HCT116 (cell line): ENCODE results near the gene SLC2A13. TPM values are rescaled to one million over a fixed set of nuclear protein-coding genes. Genes with fewer than 3 reads are reported as not detected.

ENCODE experiments used
- ATAC-seq: fragments of 200-7000 bp; cut with Tn5 transposase; 2 replicates; pipeline ENCODE4 v1.9.1; 2020; ENCODE audit warnings: mild to moderate bottlenecking, moderate library complexity
- BruUV-seq: library from RNA; stranded (reverse); fragments of 400-500 nt; replicated peaks from 2 replicates; lab custom pipeline; 2021; lab: Mats Ljungman, UMichigan
- CTCF ChIA-PET: fragments of 300-600 bp; sonication (Branson Sonifier 250); formaldehyde crosslinking; loops from one replicate; lab custom pipeline; 2021; ENCODE audit warnings: antibody characterized with exemption; lab: Charles Lee
- POLR2A ChIA-PET: fragments of 300-600, 350-600 bp; sonication (Branson Sonifier 250); formaldehyde crosslinking; loops from one replicate; lab custom pipeline; 2021; ENCODE audit warnings: antibody characterized with exemption; lab: Charles Lee
- RAD21 ChIA-PET, 2 experiments: fragments of 300-600 bp; sonication (Branson Sonifier 250); formaldehyde crosslinking; loops; one replicate each; lab custom pipeline; 2023; ENCODE audit warnings: low total read pairs in 2 of 2; ENCODE audit not compliant: uncharacterized antibody in 2 of 2, unreplicated experiment in 2 of 2, low non-redundant PET in 1 of 2; lab: Charles Lee
- DNase-seq: peaks from one replicate; pipeline ENCODE4 v3.0.0-alpha.2; 2010; ENCODE audit warnings: low read depth, low spot score
- H2AFZ ChIP-seq: fragments of 200-600 bp; shearing (Covaris generic), sonication (generic); 2 replicates; pipeline ENCODE4 v1.6.1; 2017; ENCODE audit warnings: low read depth, mixed run types, mixed read lengths, antibody characterized with exemption, low read length; ENCODE audit not compliant: poor library complexity, severe bottlenecking
- H3K27ac ChIP-seq: 2 replicates; pipeline ENCODE4 v1.5.1; 2012; ENCODE audit warnings: low read depth, low read length
- H3K27me3 ChIP-seq: fragments of 200-600 bp; sonication (generic); 2 replicates; pipeline ENCODE4 v1.6.1; 2016; ENCODE audit warnings: mixed run types, low read length, mixed read lengths; ENCODE audit not compliant: insufficient read depth
- H3K36me3 ChIP-seq, 2 experiments: fragments of 200-500 bp in 1 of 2; fragments of 200-600 bp in 1 of 2; sonication (Bioruptor generic) in 1 of 2; sonication (generic) in 1 of 2; 2 replicates each; pipeline versions ENCODE4 v1.5.1 to v1.6.1; 2014 to 2016; ENCODE audit warnings: low read length in 2 of 2, inconsistent platforms in 1 of 2, mixed read lengths in 1 of 2, mixed run types in 1 of 2; ENCODE audit not compliant: insufficient read depth in 2 of 2, control insufficient read depth in 1 of 2
- H3K4me1 ChIP-seq, 2 experiments: fragments of 200-600 bp in 1 of 2; sonication (generic) in 1 of 2; 2 replicates each; pipeline versions ENCODE4 v1.5.1 to v1.6.1; 2012 to 2017; ENCODE audit warnings: low read length in 2 of 2, inconsistent platforms in 1 of 2, mild to moderate bottlenecking in 1 of 2, mixed read lengths in 1 of 2, mixed run types in 1 of 2, moderate library complexity in 1 of 2; ENCODE audit not compliant: insufficient read depth in 2 of 2, control insufficient read depth in 1 of 2
- H3K4me2 ChIP-seq: fragments of 200-600 bp; sonication (generic); 2 replicates; pipeline ENCODE4 v1.6.1; 2017; ENCODE audit warnings: mixed run types, low read length, mixed read lengths
- H3K4me3 ChIP-seq, 2 experiments: fragments of 200-600 bp in 1 of 2; sonication (generic) in 1 of 2; replicated peaks in 1 of 2; 2 replicates each; pipeline ENCODE4 v1.5.1; 2011 to 2016; ENCODE audit warnings: low read length in 2 of 2, control low read depth in 1 of 2, low read depth in 1 of 2, mild to moderate bottlenecking in 1 of 2, mixed read lengths in 1 of 2, mixed run types in 1 of 2
- H3K79me2 ChIP-seq: fragments of 200-600 bp; sonication (generic); 2 replicates; pipeline ENCODE4 v1.6.1; 2017; ENCODE audit warnings: mild to moderate bottlenecking, mixed run types, low read length, moderate library complexity, mixed read lengths; ENCODE audit not compliant: insufficient read depth
- H3K9ac ChIP-seq: fragments of 200-600 bp; sonication (generic); 2 replicates; pipeline ENCODE4 v1.6.1; 2016; ENCODE audit warnings: low read length, mixed read lengths
- H3K9me2 ChIP-seq: fragments of 200-600 bp; sonication (generic), shearing (Covaris generic); 2 replicates; pipeline ENCODE4 v1.6.1; 2017; ENCODE audit warnings: mixed run types, mild to moderate bottlenecking, moderate library complexity; ENCODE audit not compliant: insufficient read depth
- H3K9me3 ChIP-seq, 2 experiments: fragments of 200-500 bp in 1 of 2; fragments of 200-600 bp in 1 of 2; sonication (Bioruptor generic) in 1 of 2; sonication (generic) in 1 of 2; 2 replicates each; pipeline ENCODE4 v1.6.1; 2014 to 2017; ENCODE audit warnings: low read length in 2 of 2, mixed read lengths in 2 of 2, inconsistent platforms in 1 of 2, low read depth in 1 of 2, mild to moderate bottlenecking in 1 of 2, mixed run types in 1 of 2, moderate library complexity in 1 of 2; ENCODE audit not compliant: control insufficient read depth in 1 of 2, insufficient read depth in 1 of 2
- H4K20me1 ChIP-seq: fragments of 200-600 bp; sonication (generic), shearing (Covaris generic); 2 replicates; pipeline ENCODE4 v1.6.1; 2017; ENCODE audit warnings: mixed run types, mild to moderate bottlenecking, moderate library complexity; ENCODE audit not compliant: insufficient read depth
- EZH2 ChIP-seq: fragments of 200-600 bp; sonication (generic); IDR thresholded peaks from 2 replicates; pipeline ENCODE4 v1.6.1; 2017; ENCODE audit warnings: antibody characterized with exemption, mixed run types
- EZH2phosphoT487 ChIP-seq: fragments of 200-600 bp; IDR thresholded peaks from 2 replicates; pipeline ENCODE4 v1.6.1; 2018; ENCODE audit warnings: antibody characterized with exemption, borderline replicate concordance
- FOSL1 ChIP-seq: IDR thresholded peaks from 2 replicates; pipeline ENCODE4 v1.6.1; 2012; ENCODE audit warnings: low read depth
- JUND ChIP-seq: IDR thresholded peaks from 2 replicates; pipeline ENCODE4 v1.6.1; 2012
- POLR2A ChIP-seq: IDR thresholded peaks from 2 replicates; pipeline ENCODE4 v1.7.0; 2011; ENCODE audit warnings: borderline replicate concordance; ENCODE audit not compliant: insufficient read depth, insufficient read length; ENCODE audit errors: extremely low read depth
- POLR2AphosphoS5 ChIP-seq: IDR thresholded peaks from 2 replicates; pipeline ENCODE4 v1.6.1; 2011; ENCODE audit warnings: mild to moderate bottlenecking, low read depth, low read length, moderate library complexity
- REST ChIP-seq: IDR thresholded peaks from 2 replicates; pipeline ENCODE4 v1.6.1; 2012; ENCODE audit warnings: low read depth
- SP1 ChIP-seq: IDR thresholded peaks from 2 replicates; pipeline ENCODE4 v1.6.1; 2012; ENCODE audit warnings: low read depth
- ZBTB33 ChIP-seq: IDR thresholded peaks from 2 replicates; pipeline ENCODE4 v1.6.1; 2011; ENCODE audit warnings: mild to moderate bottlenecking, low read length, moderate library complexity; ENCODE audit not compliant: insufficient replicate concordance; ENCODE audit errors: extremely low read depth
- intact Hi-C: fragments of 100-400 bp; cut with micrococcal nuclease; formaldehyde crosslinking; loops from 2 replicates; pipeline ENCODE4 v1.10.0; 2022
- total RNA-seq: library from RNA; stranded (reverse); gene quantifications from one replicate; pipeline ENCODE4 v1.2.1, GENCODE V29; 2021; ENCODE audit not compliant: unreplicated experiment

Gene SLC2A13
- total RNA-seq, 1 experiment from 2014 or later = 6.8 TPM

- no peak overlapping the region for H3K4me2 ChIP-seq
- ChIA-PET POLR2A (no interaction called here), RAD21 (no interaction called here), CTCF (no interaction called here)
- H3K36me3 ChIP-seq = no peaks in the 10 kb centered on the region
- H3K9ac ChIP-seq = no peak overlapping the region
- no peaks in the 10 kb centered on the region for H3K27me3 ChIP-seq
- H2AFZ ChIP-seq = no peak overlapping the region
- peaks cover 5% of the 10 kb centered on the region in 2 experiments; a peak in 2 of 4 replicates for H3K9me3 ChIP-seq
- intact Hi-C loops = no loop called here
- ATAC-seq (no peak), DNase-seq (no peak)
- H3K4me1 ChIP-seq = no peaks in the 10 kb centered on the region
- BruUV-seq = no TSS peak
- TF ChIP-seq FOSL1 (no peak), REST (no peak), SP1 (no peak), EZH2phosphoT487 (no peak), POLR2AphosphoS5 (no peak), ZBTB33 (no peak), JUND (no peak), POLR2A (no peak), EZH2 (no peak)
- no peaks in the 10 kb centered on the region for H3K79me2 ChIP-seq
- no peaks in the 10 kb centered on the region for H3K9me2 ChIP-seq
- no peaks in the 10 kb centered on the region for H4K20me1 ChIP-seq
- H3K27ac ChIP-seq = no peak overlapping the region
- no peak overlapping the region for H3K4me3 ChIP-seq
Measured at GRCh38 chr12:39883411-39883810, 222.5 kb downstream of the SLC2A13 start.
